Thyroid gland (tissue), 4 donors: Measurements from ENCODE around the gene MAGI1.

Source experiments
- POLR2A ChIP-seq, 2 donors: fragments of 450-650 bp; IDR thresholded peaks; one replicate each; pipeline ENCODE4 v1.6.1; 2017; ENCODE audit warnings: antibody characterized with exemption in 2 of 2, mild to moderate bottlenecking in 2 of 2, moderate library complexity in 1 of 2
- TF ChIP-seq, protein P1 (sequence below), 6 experiments: fragments of 200-600 bp in 3 of 6; fragments of 450-650 bp in 3 of 6; sonication (generic) in 3 of 6; IDR thresholded peaks; one replicate each; pipeline ENCODE4 v1.5.1; 2016 to 2019; ENCODE audit warnings: antibody characterized with exemption in 6 of 6, mild to moderate bottlenecking in 2 of 6, inconsistent platforms in 1 of 6, moderate library complexity in 1 of 6

DNA sequence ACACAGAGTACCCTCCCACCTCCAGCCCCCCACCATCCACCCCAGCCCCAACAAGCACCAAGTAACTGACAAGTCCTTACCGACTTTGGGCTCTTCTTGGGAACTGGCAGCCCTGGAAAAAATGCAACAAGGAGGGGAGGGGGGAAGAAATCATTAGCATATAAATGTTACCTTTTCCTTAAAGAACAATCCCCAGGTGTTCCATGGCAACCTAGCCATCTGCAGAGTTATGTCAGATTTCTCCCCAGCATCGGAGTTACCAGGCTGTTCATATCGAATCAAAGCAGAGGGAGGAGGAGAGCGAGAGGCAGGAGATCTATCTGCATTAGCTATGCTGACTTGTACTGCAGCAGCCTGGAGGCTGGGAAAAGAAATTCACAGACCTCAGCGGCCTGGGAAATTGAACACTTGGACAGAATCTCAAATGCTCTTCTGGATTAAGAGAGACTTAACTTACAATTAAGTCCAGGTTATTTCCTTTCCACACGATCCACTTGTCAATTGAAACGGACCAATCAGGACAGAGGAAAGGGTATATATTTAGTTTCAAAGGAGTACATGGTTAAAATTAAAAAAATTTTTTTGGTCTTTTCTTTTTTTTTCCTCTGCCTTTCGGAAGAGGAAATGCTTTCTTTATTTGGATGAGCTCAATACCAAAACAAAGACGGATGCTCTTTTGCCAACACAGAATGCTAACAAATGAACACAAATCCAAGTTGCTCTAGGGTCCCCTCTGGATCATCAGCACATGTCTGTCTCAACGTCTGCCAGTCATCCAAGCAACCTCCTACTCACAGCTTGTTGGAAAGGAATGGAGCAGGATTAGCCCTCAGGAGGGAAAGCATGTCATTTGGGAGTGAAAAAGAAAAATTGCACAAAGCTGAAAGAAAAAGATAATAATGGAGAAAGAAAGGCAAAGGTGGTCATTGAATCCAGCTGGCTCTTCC lies 637.1 kb downstream of the MAGI1 start:
- TF ChIP-seq, protein P1, sequence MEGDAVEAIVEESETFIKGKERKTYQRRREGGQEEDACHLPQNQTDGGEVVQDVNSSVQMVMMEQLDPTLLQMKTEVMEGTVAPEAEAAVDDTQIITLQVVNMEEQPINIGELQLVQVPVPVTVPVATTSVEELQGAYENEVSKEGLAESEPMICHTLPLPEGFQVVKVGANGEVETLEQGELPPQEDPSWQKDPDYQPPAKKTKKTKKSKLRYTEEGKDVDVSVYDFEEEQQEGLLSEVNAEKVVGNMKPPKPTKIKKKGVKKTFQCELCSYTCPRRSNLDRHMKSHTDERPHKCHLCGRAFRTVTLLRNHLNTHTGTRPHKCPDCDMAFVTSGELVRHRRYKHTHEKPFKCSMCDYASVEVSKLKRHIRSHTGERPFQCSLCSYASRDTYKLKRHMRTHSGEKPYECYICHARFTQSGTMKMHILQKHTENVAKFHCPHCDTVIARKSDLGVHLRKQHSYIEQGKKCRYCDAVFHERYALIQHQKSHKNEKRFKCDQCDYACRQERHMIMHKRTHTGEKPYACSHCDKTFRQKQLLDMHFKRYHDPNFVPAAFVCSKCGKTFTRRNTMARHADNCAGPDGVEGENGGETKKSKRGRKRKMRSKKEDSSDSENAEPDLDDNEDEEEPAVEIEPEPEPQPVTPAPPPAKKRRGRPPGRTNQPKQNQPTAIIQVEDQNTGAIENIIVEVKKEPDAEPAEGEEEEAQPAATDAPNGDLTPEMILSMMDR (IDR thresholded peaks at IDR 0.05), result no peak
- TF ChIP-seq POLR2A (IDR thresholded peaks at IDR 0.05), result no peak
